ACC112 (cell line): ENCODE measurements around the gene TRIM3.

Source experiments
- H2AFZ ChIP-seq: fragments of 200-600 bp; sonication (generic); one replicate; pipeline ENCODE4 v1.6.0; 2017; ENCODE audit warnings: antibody characterized with exemption, low read length; ENCODE audit not compliant: unreplicated experiment
- H3K27ac ChIP-seq: fragments of 200-600 bp; sonication (generic); 2 replicates; pipeline ENCODE4 v1.5.1; 2014; ENCODE audit warnings: low read depth, mild to moderate bottlenecking, antibody characterized with exemption, low read length, moderate library complexity
- H3K27me3 ChIP-seq: fragments of 200-600 bp; sonication (generic); 2 replicates; pipeline ENCODE4 v1.6.1; 2014; ENCODE audit warnings: mild to moderate bottlenecking, antibody characterized with exemption, low read length, moderate library complexity, mixed read lengths; ENCODE audit not compliant: insufficient read depth
- H3K36me3 ChIP-seq: fragments of 200-600 bp; sonication (generic); 2 replicates; pipeline ENCODE4 v1.6.1; 2016; ENCODE audit warnings: mild to moderate bottlenecking, antibody characterized with exemption, low read length, moderate library complexity, mixed read lengths; ENCODE audit not compliant: insufficient read depth
- H3K4me1 ChIP-seq: fragments of 200-600 bp; sonication (generic); one replicate; pipeline ENCODE4 v1.6.1; 2016; ENCODE audit warnings: low read length, mixed read lengths; ENCODE audit not compliant: insufficient read depth, unreplicated experiment, control insufficient read depth
- H3K4me3 ChIP-seq: fragments of 200-600 bp; sonication (generic); 2 replicates; pipeline ENCODE4 v1.5.1; 2014; ENCODE audit warnings: mild to moderate bottlenecking, low read depth, low read length
- H3K79me2 ChIP-seq: fragments of 200-600 bp; sonication (generic); one replicate; pipeline ENCODE4 v1.6.0; 2016; ENCODE audit warnings: low read length; ENCODE audit not compliant: control insufficient read depth, unreplicated experiment, insufficient read depth

The TRIM3 gene

DNA sequence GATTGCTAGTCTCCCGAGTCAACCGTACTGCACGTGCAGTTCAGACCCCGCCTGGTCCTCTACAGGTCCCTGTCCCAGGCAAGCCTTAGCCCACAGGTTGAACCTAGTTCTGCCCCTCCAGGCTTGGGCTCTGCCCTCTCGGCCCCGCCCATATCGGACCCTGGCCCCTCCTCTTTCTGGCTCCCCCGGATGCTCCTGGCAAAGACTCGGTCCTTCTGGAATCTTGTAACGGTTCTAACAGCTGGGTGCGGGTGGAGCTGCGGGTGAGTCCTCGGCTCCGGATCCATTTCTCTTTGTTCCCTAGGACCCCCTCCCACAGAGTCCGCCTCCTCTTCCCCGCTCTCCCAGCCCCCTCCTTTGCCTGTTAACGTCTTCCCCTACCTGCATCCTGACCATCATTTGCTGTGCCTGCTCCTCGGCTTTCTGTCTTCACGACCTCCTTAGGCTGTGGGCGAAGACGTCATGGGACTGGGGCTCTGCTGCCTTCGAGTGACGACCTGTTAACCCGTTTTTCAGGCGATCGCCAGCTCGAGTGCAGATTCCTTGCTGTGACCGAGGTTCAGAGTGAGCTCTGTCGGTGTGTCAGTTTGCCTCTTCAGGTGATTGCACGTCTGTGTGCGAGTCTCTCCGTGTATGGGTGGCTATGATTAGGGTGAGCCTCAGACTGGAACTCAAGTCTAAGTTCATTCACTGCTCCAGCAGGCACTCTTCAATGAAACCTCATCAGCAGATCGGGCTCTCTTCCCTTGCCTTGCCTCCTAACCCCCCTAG lies 23.5 kb upstream of the TRIM3 start, which contains the start of gene DNHD1:
Gene DNHD1 (plus strand): TSS at position 212 of the 771 bp plus-strand sequence. CDS start 936 bp downstream, outside the sequence.
- no peak within 1 kb of the TSS for H3K4me3 ChIP-seq
- H3K27me3 ChIP-seq = no peaks in the 10 kb centered on the region
- H3K79me2 ChIP-seq = no peaks in the 10 kb centered on the region
- no peak within 1 kb of the TSS for H2AFZ ChIP-seq
- peaks cover 6% of the 10 kb centered on the region for H3K4me1 ChIP-seq
- 0 out of 2 replicates have a peak, but pooled peaks cover 3% of the 10 kb centered on the region for H3K36me3 ChIP-seq
- no peak within 1 kb of the TSS for H3K27ac ChIP-seq

- Histone ChIP-seq H3K4me1 (no peaks in the 10 kb centered on the region), H3K27ac (no peak overlapping the region), H3K27me3 (no peaks in the 10 kb centered on the region), H3K4me3 (no peak overlapping the region), H2AFZ (no peak overlapping the region), H3K36me3 (peaks cover 25% of the 10 kb centered on the region), H3K79me2 (peaks cover 3% of the 10 kb centered on the region)
Measured at GRCh38 chr11:6489306-6489705, 15.6 kb upstream of the TRIM3 start.

DNA sequence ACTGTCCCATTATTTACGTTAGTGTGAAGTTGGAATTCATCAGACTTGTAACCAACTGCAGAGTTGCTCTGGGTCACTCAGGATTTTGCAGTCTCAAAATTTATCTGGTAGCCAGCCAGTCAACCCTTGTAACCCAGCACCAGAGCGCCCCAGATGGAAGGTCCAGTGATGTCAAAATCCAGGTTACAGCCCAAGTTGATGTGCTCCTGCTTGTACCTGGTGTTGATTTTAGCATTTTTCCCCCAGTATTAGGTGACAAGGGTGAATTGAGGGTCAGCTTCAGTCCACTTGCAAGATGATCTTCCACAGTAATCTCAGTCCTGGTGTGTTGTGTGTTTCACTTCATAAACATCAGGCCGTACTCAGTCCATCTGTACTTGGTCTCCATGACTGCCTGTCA lies 15.1 kb upstream of the TRIM3 start:
- no peaks in the 10 kb centered on the region for H3K27me3 ChIP-seq
- no peak overlapping the region for H3K27ac ChIP-seq
- H3K4me1 ChIP-seq = no peaks in the 10 kb centered on the region
- H3K79me2 ChIP-seq = peaks cover 6% of the 10 kb centered on the region
- H2AFZ ChIP-seq = no peak overlapping the region
- peaks cover 26% of the 10 kb centered on the region for H3K36me3 ChIP-seq
- H3K4me3 ChIP-seq = no peak overlapping the region

GRCh38 chr11:6488342-6488741 lies 14.6 kb upstream of the TRIM3 start:
- Histone ChIP-seq H2AFZ (no peak overlapping the region), H3K27ac (no peak overlapping the region), H3K4me1 (peaks cover 1% of the 10 kb centered on the region), H3K79me2 (peaks cover 11% of the 10 kb centered on the region), H3K4me3 (no peak overlapping the region), H3K27me3 (no peaks in the 10 kb centered on the region), H3K36me3 (peaks cover 30% of the 10 kb centered on the region)

- H2AFZ ChIP-seq = no peak overlapping the region
- H3K4me3 ChIP-seq = no peak overlapping the region
- H3K36me3 ChIP-seq = peaks cover 45% of the 10 kb centered on the region
- peaks cover 25% of the 10 kb centered on the region for H3K79me2 ChIP-seq
- no peaks in the 10 kb centered on the region for H3K27me3 ChIP-seq
- peaks cover 13% of the 10 kb centered on the region for H3K4me1 ChIP-seq
- H3K27ac ChIP-seq = no peak overlapping the region
Measured at GRCh38 chr11:6486938-6487337, 13.2 kb upstream of the TRIM3 start.

DNA sequence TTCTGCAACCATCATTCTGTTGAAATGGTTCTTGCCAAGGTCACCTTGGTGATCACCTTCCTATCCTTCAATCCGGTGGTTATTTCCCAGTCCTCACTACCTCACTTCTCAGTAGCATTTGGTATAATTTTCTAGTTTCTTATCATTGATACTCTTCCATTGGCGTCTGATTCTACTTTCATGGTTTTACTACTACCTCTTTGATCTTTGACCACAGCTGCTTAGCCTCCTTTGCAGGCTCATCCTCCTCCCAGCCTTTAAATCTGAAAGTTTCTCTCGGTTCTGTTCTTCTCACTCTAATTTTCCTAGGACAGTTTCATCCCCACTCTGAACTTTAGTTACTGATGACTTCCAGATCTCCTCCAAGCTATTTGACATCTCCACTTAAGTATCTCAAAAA lies 12.5 kb upstream of the TRIM3 start:
- H3K79me2 ChIP-seq = peaks cover 31% of the 10 kb centered on the region
- peaks cover 13% of the 10 kb centered on the region for H3K4me1 ChIP-seq
- H2AFZ ChIP-seq = no peak overlapping the region

GRCh38 chr11:6485661-6486060 lies 11.9 kb upstream of the TRIM3 start:
- Histone ChIP-seq H3K27me3 (no peaks in the 10 kb centered on the region), H3K4me3 (no peak overlapping the region), H3K79me2 (peaks cover 36% of the 10 kb centered on the region), H2AFZ (no peak overlapping the region), H3K4me1 (peaks cover 13% of the 10 kb centered on the region), H3K36me3 (peaks cover 45% of the 10 kb centered on the region), H3K27ac (no peak overlapping the region)

More for the DNA sequence above, 12.5 kb upstream of the TRIM3 start:
- H3K27ac ChIP-seq = no peak overlapping the region
- no peaks in the 10 kb centered on the region for H3K27me3 ChIP-seq
- no peak overlapping the region for H3K4me3 ChIP-seq
- peaks cover 45% of the 10 kb centered on the region for H3K36me3 ChIP-seq

DNA sequence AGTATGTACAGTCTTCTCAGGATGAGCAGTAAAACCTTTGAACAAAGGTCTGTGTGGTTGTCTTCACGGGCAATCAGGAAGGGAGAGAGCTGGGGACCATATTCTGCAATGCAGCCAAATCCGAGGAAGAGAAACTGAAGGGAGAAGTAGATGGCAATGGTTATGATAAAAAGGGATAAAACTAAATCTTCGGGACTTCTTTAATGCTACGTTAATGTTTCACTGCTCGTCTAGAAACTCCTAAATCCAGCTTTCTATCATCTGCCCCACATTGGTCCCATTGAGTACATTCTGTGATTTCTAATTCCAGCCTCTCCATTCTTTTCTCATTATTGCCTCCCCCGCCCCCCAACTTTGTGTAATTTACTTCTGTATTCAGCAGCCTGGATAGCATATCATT lies 9.3 kb upstream of the TRIM3 start:
- Histone ChIP-seq H3K79me2 (peaks cover 51% of the 10 kb centered on the region), H3K4me3 (peak overlapping the region; percentile 98), H3K36me3 (peaks cover 43% of the 10 kb centered on the region), H2AFZ (no peak overlapping the region), H3K27ac (no peak overlapping the region), H3K4me1 (peaks cover 27% of the 10 kb centered on the region), H3K27me3 (no peaks in the 10 kb centered on the region)

GRCh38 chr11:6482441-6482840 lies 8.7 kb upstream of the TRIM3 start:
- H3K27me3 ChIP-seq = no peaks in the 10 kb centered on the region
- peak overlapping the region; percentile 72 for H3K27ac ChIP-seq
- no peak overlapping the region for H2AFZ ChIP-seq
- H3K4me1 ChIP-seq = peaks cover 27% of the 10 kb centered on the region
- H3K79me2 ChIP-seq = peaks cover 51% of the 10 kb centered on the region
- peaks cover 37% of the 10 kb centered on the region for H3K36me3 ChIP-seq
- H3K4me3 ChIP-seq = peak overlapping the region; percentile 98

DNA sequence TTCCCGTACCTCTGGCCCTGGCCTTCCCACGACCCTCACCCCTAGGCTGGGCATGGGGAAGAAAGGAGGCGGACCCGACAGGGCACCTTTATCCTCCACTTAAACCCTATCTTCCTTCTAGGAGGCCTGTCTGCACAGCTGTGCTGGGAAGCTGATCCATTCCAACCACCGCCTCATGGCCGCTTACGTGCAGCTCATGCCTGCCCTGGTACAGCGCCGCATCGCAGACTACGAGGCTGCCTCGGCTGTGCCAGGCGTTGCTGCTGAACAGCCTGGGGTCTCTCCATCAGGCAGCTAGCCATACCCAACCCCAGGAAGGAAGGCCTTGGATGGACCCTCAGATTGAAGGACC lies 8.2 kb upstream of the TRIM3 start:
- Histone ChIP-seq H3K4me3 (peak overlapping the region; percentile 98), H3K4me1 (peaks cover 27% of the 10 kb centered on the region), H3K27ac (peak overlapping the region; percentile 72), H3K27me3 (no peaks in the 10 kb centered on the region), H2AFZ (peak overlapping the region; percentile 10), H3K36me3 (peaks cover 41% of the 10 kb centered on the region), H3K79me2 (peaks cover 51% of the 10 kb centered on the region)
